ENCODE data around the gene SH3D21. TPM values are rescaled to one million over a fixed set of nuclear protein-coding genes. Genes with fewer than 3 reads are reported as not detected.

Gene SH3D21
- total RNA-seq = 1 to 10 TPM; 9.3 to 9.4 TPM

GRCh38 chr1:36306210-36306901 lies at the start of gene SH3D21:
Gene SH3D21, plus strand, starts transcription at chr1:36306368. Its CDS starts 53 bp downstream, at chr1:36306421.
- H3K4me3 Mint-ChIP-seq = peak within 1 kb of the TSS; percentile 99

GRCh38 chr1:36256558-36257374 lies 49.4 kb upstream of the SH3D21 start:
- no peak overlapping the region for H3K27ac Mint-ChIP-seq
- no peaks in the 10 kb centered on the region for H3K27me3 Mint-ChIP-seq
- no peak overlapping the region for H3K4me3 Mint-ChIP-seq
- H3K36me3 Mint-ChIP-seq = peaks cover 19% of the 10 kb centered on the region
- no peaks in the 10 kb centered on the region for H3K9me3 Mint-ChIP-seq
- DNase-seq = no peak
- H3K4me1 Mint-ChIP-seq = peaks cover 45% of the 10 kb centered on the region

More at GRCh38 chr1:36306210-36306901, at the start of gene SH3D21:
- H3K36me3 Mint-ChIP-seq = peaks cover 36% of the 10 kb centered on the region
- peak; percentile 64 for DNase-seq
- peak within 1 kb of the TSS; percentile 91 for H3K27ac Mint-ChIP-seq
- no peaks in the 10 kb centered on the region for H3K9me3 Mint-ChIP-seq
- peaks cover 37% of the 10 kb centered on the region for H3K4me1 Mint-ChIP-seq
- no peaks in the 10 kb centered on the region for H3K27me3 Mint-ChIP-seq

- Mint-ChIP-seq H3K4me1 (peaks cover 45% of the 10 kb centered on the region), H3K36me3 (peaks cover 21% of the 10 kb centered on the region), H3K27ac (peak overlapping the region; percentile 34), H3K27me3 (no peaks in the 10 kb centered on the region), H3K4me3 (no peak overlapping the region), H3K9me3 (no peaks in the 10 kb centered on the region)
- DNase-seq = peak; percentile 1
Measured at GRCh38 chr1:36257375-36257767, 48.8 kb upstream of the SH3D21 start.

- DNase-seq = no peak
- Mint-ChIP-seq H3K27ac (no peak overlapping the region), H3K4me3 (no peak overlapping the region), H3K27me3 (no peaks in the 10 kb centered on the region), H3K36me3 (peaks cover 23% of the 10 kb centered on the region), H3K4me1 (peaks cover 40% of the 10 kb centered on the region), H3K9me3 (no peaks in the 10 kb centered on the region)
Measured at GRCh38 chr1:36258960-36259344, 47.2 kb upstream of the SH3D21 start.

- Mint-ChIP-seq H3K4me1 (peaks cover 15% of the 10 kb centered on the region), H3K4me3 (no peak overlapping the region), H3K27me3 (no peaks in the 10 kb centered on the region), H3K9me3 (no peaks in the 10 kb centered on the region), H3K27ac (no peak overlapping the region), H3K36me3 (peaks cover 19% of the 10 kb centered on the region)
- DNase-seq = no peak
Measured at GRCh38 chr1:36268981-36269380, 37.2 kb upstream of the SH3D21 start.

- H3K36me3 Mint-ChIP-seq = peaks cover 19% of the 10 kb centered on the region
- no peak overlapping the region for H3K4me3 Mint-ChIP-seq
- peaks cover 12% of the 10 kb centered on the region for H3K4me1 Mint-ChIP-seq
- DNase-seq = no peak
- no peaks in the 10 kb centered on the region for H3K9me3 Mint-ChIP-seq
- H3K27me3 Mint-ChIP-seq = no peaks in the 10 kb centered on the region
- no peak overlapping the region for H3K27ac Mint-ChIP-seq
Measured at GRCh38 chr1:36269408-36269838, 36.7 kb upstream of the SH3D21 start.

- Mint-ChIP-seq H3K27ac (no peak overlapping the region), H3K9me3 (no peaks in the 10 kb centered on the region), H3K27me3 (no peaks in the 10 kb centered on the region), H3K4me1 (peaks cover 10% of the 10 kb centered on the region), H3K36me3 (peaks cover 19% of the 10 kb centered on the region), H3K4me3 (no peak overlapping the region)
- DNase-seq = no peak
Measured at GRCh38 chr1:36273024-36273423, 33.1 kb upstream of the SH3D21 start.

- Mint-ChIP-seq H3K27me3 (no peaks in the 10 kb centered on the region), H3K4me1 (peaks cover 14% of the 10 kb centered on the region), H3K9me3 (no peaks in the 10 kb centered on the region), H3K27ac (no peak overlapping the region), H3K36me3 (peaks cover 19% of the 10 kb centered on the region), H3K4me3 (no peak overlapping the region)
- no peak for DNase-seq
Measured at GRCh38 chr1:36274201-36274600, 32.0 kb upstream of the SH3D21 start.

- peaks cover 29% of the 10 kb centered on the region for H3K4me1 Mint-ChIP-seq
- H3K36me3 Mint-ChIP-seq = peaks cover 16% of the 10 kb centered on the region
- no peaks in the 10 kb centered on the region for H3K9me3 Mint-ChIP-seq
- DNase-seq = no peak
- H3K27me3 Mint-ChIP-seq = no peaks in the 10 kb centered on the region
- no peak overlapping the region for H3K27ac Mint-ChIP-seq
- H3K4me3 Mint-ChIP-seq = no peak overlapping the region
Measured at GRCh38 chr1:36276688-36277087, 29.5 kb upstream of the SH3D21 start.

GRCh38 chr1:36279110-36279788 lies 26.9 kb upstream of the SH3D21 start:
- peak overlapping the region; percentile 59 for H3K27ac Mint-ChIP-seq
- no peaks in the 10 kb centered on the region for H3K27me3 Mint-ChIP-seq
- DNase-seq = no peak
- H3K4me1 Mint-ChIP-seq = peaks cover 30% of the 10 kb centered on the region
- H3K36me3 Mint-ChIP-seq = peaks cover 15% of the 10 kb centered on the region
- H3K9me3 Mint-ChIP-seq = no peaks in the 10 kb centered on the region
- H3K4me3 Mint-ChIP-seq = no peak overlapping the region

- H3K36me3 Mint-ChIP-seq = peaks cover 18% of the 10 kb centered on the region
Measured at GRCh38 chr1:36279789-36280296, 26.3 kb upstream of the SH3D21 start.

GRCh38 chr1:36284061-36284460 lies 22.1 kb upstream of the SH3D21 start:
- Mint-ChIP-seq H3K27me3 (no peaks in the 10 kb centered on the region), H3K36me3 (peaks cover 32% of the 10 kb centered on the region), H3K27ac (peak overlapping the region; percentile 19), H3K9me3 (no peaks in the 10 kb centered on the region), H3K4me3 (no peak overlapping the region), H3K4me1 (peaks cover 45% of the 10 kb centered on the region)
- no peak for DNase-seq

More at GRCh38 chr1:36279789-36280296, 26.3 kb upstream of the SH3D21 start:
- no peaks in the 10 kb centered on the region for H3K9me3 Mint-ChIP-seq
- no peak overlapping the region for H3K4me3 Mint-ChIP-seq
- peak overlapping the region; percentile 90 for H3K27ac Mint-ChIP-seq
- no peak for DNase-seq
- H3K27me3 Mint-ChIP-seq = no peaks in the 10 kb centered on the region
- peaks cover 31% of the 10 kb centered on the region for H3K4me1 Mint-ChIP-seq

GRCh38 chr1:36284517-36284916 lies 21.7 kb upstream of the SH3D21 start:
- H3K4me3 Mint-ChIP-seq = no peak overlapping the region
- H3K36me3 Mint-ChIP-seq = peaks cover 36% of the 10 kb centered on the region
- no peaks in the 10 kb centered on the region for H3K27me3 Mint-ChIP-seq
- no peak for DNase-seq
- H3K9me3 Mint-ChIP-seq = no peaks in the 10 kb centered on the region
- peak overlapping the region; percentile 11 for H3K27ac Mint-ChIP-seq
- peaks cover 44% of the 10 kb centered on the region for H3K4me1 Mint-ChIP-seq

GRCh38 chr1:36285443-36286101 lies 20.6 kb upstream of the SH3D21 start:
- Mint-ChIP-seq H3K27me3 (no peaks in the 10 kb centered on the region), H3K36me3 (peaks cover 37% of the 10 kb centered on the region), H3K27ac (peak overlapping the region; percentile 77), H3K9me3 (no peaks in the 10 kb centered on the region), H3K4me3 (no peak overlapping the region), H3K4me1 (peaks cover 34% of the 10 kb centered on the region)
- peak; percentile 48 for DNase-seq
